ENCODE measurements around the gene SCNN1G. TPM values are rescaled to one million over a fixed set of nuclear protein-coding genes. Genes with fewer than 3 reads are reported as not detected.

Gene SCNN1G
- total and polyA plus RNA-seq, 2 of the 4 experiments (the other 2 are of a cell fraction): not detected

DNA sequence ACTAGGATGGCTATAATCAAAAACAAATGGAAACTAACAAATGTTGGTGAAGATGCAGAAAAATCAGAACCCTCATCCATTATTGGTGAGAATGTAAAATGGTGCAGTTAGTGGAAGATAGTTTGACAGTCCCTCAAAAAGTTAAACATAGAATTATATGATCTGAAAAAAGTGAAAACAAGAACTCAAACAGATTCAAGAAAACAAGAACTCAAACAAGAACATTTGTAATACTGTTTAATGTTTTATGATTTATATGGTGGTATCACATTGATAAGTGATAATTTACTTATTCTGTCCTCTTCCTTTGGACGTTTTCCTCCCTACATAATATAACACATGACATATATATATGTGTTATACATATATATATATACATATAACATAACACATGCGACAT is 45.3 kb upstream of the SCNN1G start:
- H3K14ac ChIP-seq (replicated peaks; ENCODE audit: low read depth, low read length): no peak overlapping the region
- no TSS peak for BruUV-seq (replicated peaks)
- no peak overlapping the region for H4K8ac ChIP-seq (ENCODE audit: low read depth in 2 of 2, low read length in 2 of 2)
- no peak overlapping the region for H3K56ac ChIP-seq (ENCODE audit: extremely low read depth, insufficient read depth, low read length)
- peaks cover 4% of the 10 kb centered on the region; the same call in 1 of the 2 replicates for H3K9me3 ChIP-seq (ENCODE audit: control insufficient read depth, insufficient read depth, low read length)
- no peak overlapping the region for H3K18ac ChIP-seq (ENCODE audit: low read depth, low read length)
- no peak overlapping the region for H3K4me2 ChIP-seq (ENCODE audit: low read depth, low read length)
- H2AFZ ChIP-seq (replicated peaks; ENCODE audit: low read length, poor library complexity): no peak overlapping the region
- peaks cover 36 to 40% of the 10 kb centered on the region in 2 experiments for H3K79me1 ChIP-seq (ENCODE audit: low read depth in 1 of 2, low read length in 2 of 2)
- H3K23ac ChIP-seq (ENCODE audit: low read depth, low read length): no peak overlapping the region
- peaks cover 2% of the 10 kb centered on the region for H3K9me1 ChIP-seq (ENCODE audit: insufficient read depth, low read length)
- no peak overlapping the region for H3K4me3 ChIP-seq (ENCODE audit: insufficient read depth, low read depth, low read length)
- no peak for DNase-seq
- intact Hi-C loops (cut with micrococcal nuclease) (no loop called here), dilution Hi-C loops (cut with HindIII; ENCODE audit: low sequenced_read_pairs, unreplicated experiment) (no loop called here), in situ Hi-C loops (cut with MboI; ENCODE audit: low sequenced_read_pairs) (no loop called here)
- H3K9ac ChIP-seq (ENCODE audit: low read depth, low read length): no peak overlapping the region
- CTCF ChIA-PET: no interaction called here
- peaks cover 10% of the 10 kb centered on the region for H3K4me1 ChIP-seq (ENCODE audit: control insufficient read depth, insufficient read depth, low read length)
- no peak overlapping the region for H2AK5ac ChIP-seq (ENCODE audit: low read depth, low read length)
- no peaks in the 10 kb centered on the region for H3K27me3 ChIP-seq (ENCODE audit: control insufficient read depth, insufficient read depth, low read length)
- H2AK9ac ChIP-seq (replicated peaks; ENCODE audit: low read depth, low read length, poor library complexity): no peak overlapping the region
- H2BK120ac ChIP-seq (ENCODE audit: low read depth, low read length): no peak overlapping the region
- no peak overlapping the region for H4K5ac ChIP-seq (ENCODE audit: low read depth, low read length)
- POLR2A ChIA-PET (ENCODE audit: unreplicated experiment): no interaction called here
- H2BK20ac ChIP-seq (ENCODE audit: low read depth, low read length): no peak overlapping the region
- no peaks in the 10 kb centered on the region for H3K36me3 ChIP-seq (ENCODE audit: control insufficient read depth, insufficient read depth, low read length)
- no peak overlapping the region for H3K27ac ChIP-seq (ENCODE audit: insufficient read depth, low read length)
- no peak overlapping the region for H4K91ac ChIP-seq (ENCODE audit: insufficient read depth, low read depth, low read length)
- H2BK5ac ChIP-seq (ENCODE audit: low read depth, low read length, poor library complexity, severe bottlenecking): no peak overlapping the region
- H2BK15ac ChIP-seq (ENCODE audit: low read depth, low read length): no peak overlapping the region
- TF ChIP-seq, protein P1, sequence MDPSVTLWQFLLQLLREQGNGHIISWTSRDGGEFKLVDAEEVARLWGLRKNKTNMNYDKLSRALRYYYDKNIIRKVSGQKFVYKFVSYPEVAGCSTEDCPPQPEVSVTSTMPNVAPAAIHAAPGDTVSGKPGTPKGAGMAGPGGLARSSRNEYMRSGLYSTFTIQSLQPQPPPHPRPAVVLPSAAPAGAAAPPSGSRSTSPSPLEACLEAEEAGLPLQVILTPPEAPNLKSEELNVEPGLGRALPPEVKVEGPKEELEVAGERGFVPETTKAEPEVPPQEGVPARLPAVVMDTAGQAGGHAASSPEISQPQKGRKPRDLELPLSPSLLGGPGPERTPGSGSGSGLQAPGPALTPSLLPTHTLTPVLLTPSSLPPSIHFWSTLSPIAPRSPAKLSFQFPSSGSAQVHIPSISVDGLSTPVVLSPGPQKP (IDR thresholded peaks at IDR 0.05; ENCODE audit: borderline replicate concordance, low read depth, low read length): no peak
- TF ChIP-seq RFX5 (IDR thresholded peaks at IDR 0.05; ENCODE audit: low read depth, low read length) (no peak), FOS (IDR thresholded peaks at IDR 0.05; ENCODE audit: low read depth, low read length) (no peak), MXI1 (IDR thresholded peaks at IDR 0.05; ENCODE audit: borderline replicate concordance, low read depth, low read length) (no peak), BHLHE40 (IDR thresholded peaks at IDR 0.05; ENCODE audit: low read depth, low read length) (no peak), CEBPB (IDR thresholded peaks at IDR 0.05; ENCODE audit: low read depth, low read length) (no peak), RAD21 (IDR thresholded peaks at IDR 0.05; ENCODE audit: low read length) (no peak), MAFK (IDR thresholded peaks at IDR 0.05; ENCODE audit: low read depth, low read length) (no peak), RCOR1 (IDR thresholded peaks at IDR 0.05; ENCODE audit: insufficient replicate concordance, low read length) (no peak), NFE2L2 (IDR thresholded peaks at IDR 0.05; ENCODE audit: low read depth, low read length) (no peak), SMC3 (IDR thresholded peaks at IDR 0.05; ENCODE audit: low read depth, low read length) (no peak), CHD1 (IDR thresholded peaks at IDR 0.05; ENCODE audit: low read depth, low read length) (no peak), POLR2A (IDR thresholded peaks at IDR 0.05; ENCODE audit: low read depth, low read length) (no peak), MAZ (IDR thresholded peaks at IDR 0.05; ENCODE audit: borderline replicate concordance, low read depth, low read length) (no peak)
- TF ChIP-seq, protein P2, sequence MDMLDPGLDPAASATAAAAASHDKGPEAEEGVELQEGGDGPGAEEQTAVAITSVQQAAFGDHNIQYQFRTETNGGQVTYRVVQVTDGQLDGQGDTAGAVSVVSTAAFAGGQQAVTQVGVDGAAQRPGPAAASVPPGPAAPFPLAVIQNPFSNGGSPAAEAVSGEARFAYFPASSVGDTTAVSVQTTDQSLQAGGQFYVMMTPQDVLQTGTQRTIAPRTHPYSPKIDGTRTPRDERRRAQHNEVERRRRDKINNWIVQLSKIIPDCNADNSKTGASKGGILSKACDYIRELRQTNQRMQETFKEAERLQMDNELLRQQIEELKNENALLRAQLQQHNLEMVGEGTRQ (IDR thresholded peaks at IDR 0.05; ENCODE audit: low read depth, low read length): no peak
- TF ChIP-seq, protein P3, sequence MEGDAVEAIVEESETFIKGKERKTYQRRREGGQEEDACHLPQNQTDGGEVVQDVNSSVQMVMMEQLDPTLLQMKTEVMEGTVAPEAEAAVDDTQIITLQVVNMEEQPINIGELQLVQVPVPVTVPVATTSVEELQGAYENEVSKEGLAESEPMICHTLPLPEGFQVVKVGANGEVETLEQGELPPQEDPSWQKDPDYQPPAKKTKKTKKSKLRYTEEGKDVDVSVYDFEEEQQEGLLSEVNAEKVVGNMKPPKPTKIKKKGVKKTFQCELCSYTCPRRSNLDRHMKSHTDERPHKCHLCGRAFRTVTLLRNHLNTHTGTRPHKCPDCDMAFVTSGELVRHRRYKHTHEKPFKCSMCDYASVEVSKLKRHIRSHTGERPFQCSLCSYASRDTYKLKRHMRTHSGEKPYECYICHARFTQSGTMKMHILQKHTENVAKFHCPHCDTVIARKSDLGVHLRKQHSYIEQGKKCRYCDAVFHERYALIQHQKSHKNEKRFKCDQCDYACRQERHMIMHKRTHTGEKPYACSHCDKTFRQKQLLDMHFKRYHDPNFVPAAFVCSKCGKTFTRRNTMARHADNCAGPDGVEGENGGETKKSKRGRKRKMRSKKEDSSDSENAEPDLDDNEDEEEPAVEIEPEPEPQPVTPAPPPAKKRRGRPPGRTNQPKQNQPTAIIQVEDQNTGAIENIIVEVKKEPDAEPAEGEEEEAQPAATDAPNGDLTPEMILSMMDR (conservative IDR thresholded peaks at IDR 0.05; ENCODE audit: low read depth, low read length): no peak
- peaks cover 30% of the 10 kb centered on the region for H4K20me1 ChIP-seq (ENCODE audit: insufficient read depth, low read length)
- no peak overlapping the region for H3K4ac ChIP-seq (ENCODE audit: low read depth, low read length)
- no peak for ATAC-seq (ENCODE audit: low read depth)
- WGBS, 2 experiments (ENCODE audit: extremely low coverage in 2 of 2, insufficient read length in 1 of 2): no CpG with 5 or more reads among the region's 2 CpGs

All from IMR-90 (cell line).